Skeletal muscle satellite cell (primary cell): ENCODE data around the gene PCBP2.

Source experiments
- H3K27me3 ChIP-seq: 2 replicates; pipeline ENCODE4 v1.7.0; 2013; ENCODE audit warnings: low read length; ENCODE audit not compliant: control insufficient read depth, insufficient read depth
- H3K36me3 ChIP-seq: 2 replicates; pipeline ENCODE4 v1.7.0; 2013; ENCODE audit warnings: mild to moderate bottlenecking, control low read depth, low read length; ENCODE audit not compliant: insufficient read depth
- H3K4me1 ChIP-seq: 2 replicates; pipeline ENCODE4 v1.7.0; 2013; ENCODE audit warnings: low read length; ENCODE audit not compliant: control insufficient read depth, insufficient read depth
- H3K4me2 ChIP-seq: 2 replicates; pipeline ENCODE4 v1.7.0; 2013; ENCODE audit warnings: mild to moderate bottlenecking, low read length
- H3K4me3 ChIP-seq: 2 replicates; pipeline ENCODE4 v1.7.0; 2013; ENCODE audit warnings: low read length
- H3K9ac ChIP-seq: 2 replicates; pipeline ENCODE4 v1.7.0; 2013; ENCODE audit warnings: mild to moderate bottlenecking, low read depth, low read length, moderate library complexity
- H3K9me3 ChIP-seq: replicated peaks from 2 replicates; pipeline ENCODE4 v1.7.0; 2013; ENCODE audit warnings: mild to moderate bottlenecking, control low read depth, low read length

The PCBP2 gene

GRCh38 chr12:53500142-53500775, 48.4 kb downstream of the PCBP2 start:
- Histone ChIP-seq H3K4me2 (peak overlapping the region; percentile 96), H3K9me3 (no peaks in the 10 kb centered on the region), H3K4me3 (peak overlapping the region; percentile 76), H3K9ac (peak overlapping the region; percentile 90), H3K4me1 (peaks cover 49% of the 10 kb centered on the region), H3K27me3 (no peaks in the 10 kb centered on the region), H3K36me3 (peaks cover 13% of the 10 kb centered on the region)

- Histone ChIP-seq H3K36me3 (peaks cover 13% of the 10 kb centered on the region), H3K9me3 (no peaks in the 10 kb centered on the region), H3K27me3 (no peaks in the 10 kb centered on the region), H3K4me3 (peak within 1 kb of the TSS; percentile 88), H3K9ac (peak within 1 kb of the TSS; percentile 94), H3K4me1 (peaks cover 54% of the 10 kb centered on the region), H3K4me2 (peak within 1 kb of the TSS; percentile 96)
Measured at GRCh38 chr12:53500776-53501614, 49.1 kb downstream of the PCBP2 start, which contains the start of gene TARBP2. TSS of gene TARBP2 (plus strand) at chr12:53501283. CDS start at chr12:53501409, 126 bp downstream.

- peaks cover 14% of the 10 kb centered on the region for H3K36me3 ChIP-seq
- H3K4me1 ChIP-seq, result peaks cover 54% of the 10 kb centered on the region
- peak overlapping the region; percentile 94 for H3K9ac ChIP-seq
- peak overlapping the region; percentile 88 for H3K4me3 ChIP-seq
- H3K27me3 ChIP-seq, result no peaks in the 10 kb centered on the region
- H3K4me2 ChIP-seq, result peak overlapping the region; percentile 96
- H3K9me3 ChIP-seq, result no peaks in the 10 kb centered on the region
Measured at GRCh38 chr12:53501615-53502181, 49.8 kb downstream of the PCBP2 start.

GRCh38 chr12:53502331-53502730, 50.4 kb downstream of the PCBP2 start:
- peaks cover 58% of the 10 kb centered on the region for H3K4me1 ChIP-seq
- no peaks in the 10 kb centered on the region for H3K27me3 ChIP-seq
- H3K9ac ChIP-seq, result peak overlapping the region; percentile 94
- H3K4me3 ChIP-seq, result peak overlapping the region; percentile 88
- peak overlapping the region; percentile 96 for H3K4me2 ChIP-seq
- H3K9me3 ChIP-seq, result no peaks in the 10 kb centered on the region
- H3K36me3 ChIP-seq, result peaks cover 21% of the 10 kb centered on the region

GRCh38 chr12:53502983-53503728, 51.3 kb downstream of the PCBP2 start:
- H3K36me3 ChIP-seq, result peaks cover 26% of the 10 kb centered on the region
- no peaks in the 10 kb centered on the region for H3K27me3 ChIP-seq
- no peak overlapping the region for H3K4me3 ChIP-seq
- no peak overlapping the region for H3K9ac ChIP-seq
- no peaks in the 10 kb centered on the region for H3K9me3 ChIP-seq
- peaks cover 56% of the 10 kb centered on the region for H3K4me1 ChIP-seq
- H3K4me2 ChIP-seq, result no peak overlapping the region

- Histone ChIP-seq H3K4me1 (peaks cover 51% of the 10 kb centered on the region), H3K9me3 (no peaks in the 10 kb centered on the region), H3K36me3 (peaks cover 32% of the 10 kb centered on the region), H3K4me2 (no peak overlapping the region), H3K9ac (no peak overlapping the region), H3K27me3 (no peaks in the 10 kb centered on the region), H3K4me3 (no peak overlapping the region)
Measured at GRCh38 chr12:53504004-53504920, 52.4 kb downstream of the PCBP2 start.

GRCh38 chr12:53505086-53505485, 53.2 kb downstream of the PCBP2 start:
- Histone ChIP-seq H3K27me3 (no peaks in the 10 kb centered on the region), H3K9me3 (no peaks in the 10 kb centered on the region), H3K36me3 (peaks cover 32% of the 10 kb centered on the region), H3K4me3 (no peak overlapping the region), H3K4me1 (peaks cover 46% of the 10 kb centered on the region), H3K4me2 (peak overlapping the region; percentile 17), H3K9ac (peak overlapping the region; percentile 72)

GRCh38 chr12:53505555-53506449, 53.9 kb downstream of the PCBP2 start:
- Histone ChIP-seq H3K27me3 (no peaks in the 10 kb centered on the region), H3K4me1 (peaks cover 43% of the 10 kb centered on the region), H3K4me3 (no peak overlapping the region), H3K9me3 (no peaks in the 10 kb centered on the region), H3K4me2 (peak overlapping the region; percentile 42), H3K36me3 (peaks cover 35% of the 10 kb centered on the region), H3K9ac (peak overlapping the region; percentile 72)

GRCh38 chr12:53506450-53506785, 54.5 kb downstream of the PCBP2 start:
- Histone ChIP-seq H3K4me1 (peaks cover 41% of the 10 kb centered on the region), H3K9ac (peak overlapping the region; percentile 35), H3K9me3 (no peaks in the 10 kb centered on the region), H3K4me2 (peak overlapping the region; percentile 42), H3K4me3 (no peak overlapping the region), H3K36me3 (peaks cover 38% of the 10 kb centered on the region), H3K27me3 (no peaks in the 10 kb centered on the region)
